Memory B cell (primary cell): ENCODE measurements around the gene RIC3.

Source experiments
- ATAC-seq: fragments of 150-1000 bp; cut with Tn5 transposase; 2 replicates; pipeline ENCODE4 v1.10.0; 2021; ENCODE audit warnings: low read depth, mild to moderate bottlenecking, moderate library complexity
- DNase-seq, 2 donors: peaks; one replicate each; pipeline ENCODE4 v3.0.0; 2022; ENCODE audit warnings: low spot score in 2 of 2
- H3K27ac Mint-ChIP-seq: one replicate; pipeline ENCODE4 v1.8.0; 2022; ENCODE audit warnings: mild to moderate bottlenecking, moderate library complexity, mixed read lengths
- H3K27me3 Mint-ChIP-seq: one replicate; pipeline ENCODE4 v1.8.0; 2022; ENCODE audit warnings: mixed read lengths
- H3K36me3 Mint-ChIP-seq: one replicate; pipeline ENCODE4 v1.8.0; 2022; ENCODE audit warnings: mild to moderate bottlenecking, mixed read lengths
- H3K4me1 Mint-ChIP-seq: one replicate; pipeline ENCODE4 v1.8.0; 2022; ENCODE audit warnings: mixed read lengths
- H3K4me3 Mint-ChIP-seq: one replicate; pipeline ENCODE4 v1.8.0; 2022; ENCODE audit warnings: mild to moderate bottlenecking, moderate library complexity, mixed read lengths
- H3K9me3 Mint-ChIP-seq: one replicate; pipeline ENCODE4 v1.8.0; 2022; ENCODE audit warnings: mixed read lengths

Gene RIC3

DNA sequence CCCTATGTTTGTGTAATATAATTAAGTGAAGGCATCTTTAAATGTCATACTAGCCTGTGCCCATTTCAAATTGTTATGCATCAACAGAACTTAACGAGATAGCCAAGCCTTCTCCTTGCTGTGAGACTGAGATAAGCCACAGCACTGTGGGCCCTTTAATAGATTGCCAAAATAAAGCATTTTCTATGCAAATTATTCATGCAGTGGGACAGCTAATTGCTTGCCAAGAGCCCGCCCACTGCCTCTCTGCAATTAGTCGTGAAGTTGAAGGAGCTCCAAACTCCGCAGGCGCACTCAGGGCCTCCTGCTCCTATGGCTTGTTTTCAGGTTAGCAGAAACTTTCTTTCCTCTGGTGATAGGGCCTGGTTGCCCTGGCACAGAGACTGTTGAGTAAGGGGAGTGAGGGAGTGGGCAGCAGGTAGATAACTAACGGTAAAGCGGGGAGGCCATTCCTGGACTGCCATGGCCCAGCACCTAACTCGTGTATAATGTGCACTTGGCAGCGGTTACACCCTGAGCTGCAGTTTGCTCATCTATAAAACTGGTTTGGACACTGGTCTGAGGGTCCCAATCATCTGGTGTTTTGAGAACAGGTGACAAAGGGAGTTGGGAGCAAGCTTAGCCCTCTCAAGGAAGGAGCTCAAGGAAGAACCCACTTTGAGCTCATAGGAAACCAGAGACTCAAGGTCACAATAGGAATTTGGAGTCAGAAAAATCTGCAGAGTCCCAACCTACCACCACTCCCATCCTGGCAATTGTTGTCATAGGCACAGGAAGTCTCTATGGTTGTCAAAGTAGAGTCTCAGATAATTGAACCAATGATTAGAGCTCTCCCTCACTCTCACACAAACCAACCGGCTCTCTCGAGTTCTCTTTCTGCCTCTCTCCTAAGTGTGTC is 33.9 kb upstream of the RIC3 start:
- DNase-seq: no peak
- Mint-ChIP-seq H3K9me3 (no peaks in the 10 kb centered on the region), H3K4me1 (peaks cover 32% of the 10 kb centered on the region), H3K4me3 (no peak overlapping the region), H3K36me3 (no peaks in the 10 kb centered on the region), H3K27ac (peak overlapping the region; percentile 82), H3K27me3 (no peaks in the 10 kb centered on the region)
- ATAC-seq: no peak

GRCh38 chr11:8201644-8202365 is 33.0 kb upstream of the RIC3 start:
- H3K36me3 Mint-ChIP-seq: no peaks in the 10 kb centered on the region
- no peaks in the 10 kb centered on the region for H3K27me3 Mint-ChIP-seq
- ATAC-seq (peak; percentile 97), DNase-seq (peak; percentile 45 to 63)
- peaks cover 29% of the 10 kb centered on the region for H3K4me1 Mint-ChIP-seq
- H3K9me3 Mint-ChIP-seq: no peaks in the 10 kb centered on the region
- H3K4me3 Mint-ChIP-seq: peak overlapping the region; percentile 24
- H3K27ac Mint-ChIP-seq: peak overlapping the region; percentile 82

- no peaks in the 10 kb centered on the region for H3K9me3 Mint-ChIP-seq
- peaks cover 23% of the 10 kb centered on the region for H3K4me1 Mint-ChIP-seq
- no peak for DNase-seq
- ATAC-seq: no peak
- H3K27me3 Mint-ChIP-seq: peaks cover 2% of the 10 kb centered on the region
- H3K36me3 Mint-ChIP-seq: no peaks in the 10 kb centered on the region
- no peak overlapping the region for H3K27ac Mint-ChIP-seq
- H3K4me3 Mint-ChIP-seq: no peak overlapping the region
Observed at GRCh38 chr11:8199676-8200075, 30.9 kb upstream of the RIC3 start.

DNA sequence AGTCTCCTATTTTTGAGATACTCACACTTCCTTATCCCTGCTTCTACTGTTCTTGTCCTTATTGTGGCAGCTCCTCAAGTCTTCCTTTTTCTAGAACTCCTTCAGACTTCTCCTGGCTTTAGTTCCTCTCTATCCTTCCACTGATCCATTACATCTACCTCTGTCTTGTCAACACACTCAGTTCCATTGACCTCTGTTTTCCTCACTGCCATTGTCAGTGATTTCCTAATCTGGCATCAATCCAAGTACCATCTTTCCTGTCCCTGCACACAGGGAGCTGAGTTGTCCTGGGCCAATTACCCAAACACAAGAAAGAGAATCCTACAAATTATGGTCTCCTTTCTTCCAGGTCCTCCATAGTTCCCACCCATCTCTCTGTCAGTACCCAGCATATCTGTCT is 27.9 kb upstream of the RIC3 start:
- Mint-ChIP-seq H3K4me1 (peaks cover 9% of the 10 kb centered on the region), H3K27ac (no peak overlapping the region), H3K4me3 (no peak overlapping the region), H3K27me3 (peaks cover 6% of the 10 kb centered on the region), H3K36me3 (no peaks in the 10 kb centered on the region), H3K9me3 (no peaks in the 10 kb centered on the region)
- DNase-seq (no peak), ATAC-seq (no peak)

- ATAC-seq (no peak), DNase-seq (no peak)
- H3K4me3 Mint-ChIP-seq: no peak overlapping the region
- no peak overlapping the region for H3K27ac Mint-ChIP-seq
- no peaks in the 10 kb centered on the region for H3K36me3 Mint-ChIP-seq
- H3K27me3 Mint-ChIP-seq: peaks cover 8% of the 10 kb centered on the region
- H3K9me3 Mint-ChIP-seq: no peaks in the 10 kb centered on the region
- H3K4me1 Mint-ChIP-seq: peaks cover 6% of the 10 kb centered on the region
Observed at GRCh38 chr11:8194956-8195355, 26.1 kb upstream of the RIC3 start.

GRCh38 chr11:8192896-8193209 is 24.0 kb upstream of the RIC3 start:
- DNase-seq: no peak
- Mint-ChIP-seq H3K4me3 (no peak overlapping the region), H3K36me3 (no peaks in the 10 kb centered on the region), H3K27ac (no peak overlapping the region), H3K4me1 (peaks cover 6% of the 10 kb centered on the region), H3K9me3 (no peaks in the 10 kb centered on the region), H3K27me3 (peaks cover 11% of the 10 kb centered on the region)
- peak; percentile 15 for ATAC-seq

- Mint-ChIP-seq H3K27me3 (peaks cover 11% of the 10 kb centered on the region), H3K36me3 (no peaks in the 10 kb centered on the region), H3K4me1 (peaks cover 3% of the 10 kb centered on the region), H3K27ac (no peak overlapping the region), H3K4me3 (no peak overlapping the region), H3K9me3 (no peaks in the 10 kb centered on the region)
- ATAC-seq: peak; percentile 64
- peak; percentile 41 to 63 for DNase-seq
Observed at GRCh38 chr11:8192016-8192895, 23.4 kb upstream of the RIC3 start.

GRCh38 chr11:8190431-8190830 is 21.6 kb upstream of the RIC3 start:
- ATAC-seq (no peak), DNase-seq (no peak)
- Mint-ChIP-seq H3K4me1 (peaks cover 3% of the 10 kb centered on the region), H3K9me3 (no peaks in the 10 kb centered on the region), H3K27me3 (peaks cover 16% of the 10 kb centered on the region), H3K4me3 (no peak overlapping the region), H3K36me3 (no peaks in the 10 kb centered on the region), H3K27ac (no peak overlapping the region)

DNA sequence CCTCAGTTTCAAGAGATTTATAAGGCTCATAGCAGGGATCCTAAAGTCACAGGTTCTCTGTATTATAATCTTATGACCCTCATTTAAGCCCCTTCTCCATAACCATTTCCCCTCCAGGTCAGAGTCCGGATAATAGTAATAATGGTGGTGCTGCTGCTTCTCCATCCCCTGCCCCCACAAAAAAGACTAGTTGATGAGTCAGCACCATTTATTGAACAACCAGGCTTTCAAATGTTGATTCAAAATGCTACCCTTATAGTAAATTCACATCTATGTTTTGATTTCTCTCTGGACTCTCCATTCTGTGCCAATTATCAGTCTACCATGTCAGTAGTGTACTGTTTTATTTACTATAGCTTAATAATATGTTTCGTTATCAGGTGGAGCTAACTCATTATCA is 17.6 kb upstream of the RIC3 start:
- Mint-ChIP-seq H3K4me3 (no peak overlapping the region), H3K27me3 (peaks cover 16% of the 10 kb centered on the region), H3K36me3 (no peaks in the 10 kb centered on the region), H3K27ac (no peak overlapping the region), H3K4me1 (no peaks in the 10 kb centered on the region), H3K9me3 (no peaks in the 10 kb centered on the region)
- no peak for DNase-seq
- ATAC-seq: no peak

- DNase-seq: no peak
- Mint-ChIP-seq H3K4me3 (no peak overlapping the region), H3K4me1 (no peaks in the 10 kb centered on the region), H3K27ac (no peak overlapping the region), H3K36me3 (no peaks in the 10 kb centered on the region), H3K9me3 (no peaks in the 10 kb centered on the region), H3K27me3 (peaks cover 15% of the 10 kb centered on the region)
- ATAC-seq: no peak
Observed at GRCh38 chr11:8183111-8183510, 14.3 kb upstream of the RIC3 start.

- Mint-ChIP-seq H3K27ac (no peak overlapping the region), H3K4me3 (no peak overlapping the region), H3K36me3 (no peaks in the 10 kb centered on the region), H3K27me3 (peaks cover 10% of the 10 kb centered on the region), H3K4me1 (no peaks in the 10 kb centered on the region), H3K9me3 (no peaks in the 10 kb centered on the region)
- ATAC-seq (no peak), DNase-seq (no peak)
Observed at GRCh38 chr11:8180469-8180868, 11.6 kb upstream of the RIC3 start.

DNA sequence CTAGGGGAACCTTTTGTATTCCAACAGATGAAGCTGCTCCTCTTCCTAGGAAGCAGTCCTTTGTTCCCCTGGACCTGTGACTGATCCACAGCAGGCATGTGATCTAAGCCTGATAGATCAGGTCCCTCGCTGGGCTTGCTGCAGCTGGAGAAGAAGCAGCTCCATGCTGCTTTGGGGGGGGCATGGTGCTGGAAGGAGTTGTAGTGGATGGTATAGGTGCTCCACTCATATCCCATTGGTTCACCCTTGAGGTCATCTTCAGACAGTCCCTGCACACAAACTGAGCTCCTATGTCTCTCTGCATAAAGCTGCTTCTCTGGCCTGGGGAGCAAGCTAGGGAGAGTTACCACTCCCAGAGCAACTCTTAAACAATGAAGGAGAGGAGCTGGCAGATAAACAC is 9.5 kb upstream of the RIC3 start:
- H3K27me3 Mint-ChIP-seq: peaks cover 7% of the 10 kb centered on the region
- ATAC-seq (no peak), DNase-seq (no peak)
- no peak overlapping the region for H3K27ac Mint-ChIP-seq
- no peaks in the 10 kb centered on the region for H3K36me3 Mint-ChIP-seq
- H3K9me3 Mint-ChIP-seq: no peaks in the 10 kb centered on the region
- no peak overlapping the region for H3K4me3 Mint-ChIP-seq
- no peaks in the 10 kb centered on the region for H3K4me1 Mint-ChIP-seq

DNA sequence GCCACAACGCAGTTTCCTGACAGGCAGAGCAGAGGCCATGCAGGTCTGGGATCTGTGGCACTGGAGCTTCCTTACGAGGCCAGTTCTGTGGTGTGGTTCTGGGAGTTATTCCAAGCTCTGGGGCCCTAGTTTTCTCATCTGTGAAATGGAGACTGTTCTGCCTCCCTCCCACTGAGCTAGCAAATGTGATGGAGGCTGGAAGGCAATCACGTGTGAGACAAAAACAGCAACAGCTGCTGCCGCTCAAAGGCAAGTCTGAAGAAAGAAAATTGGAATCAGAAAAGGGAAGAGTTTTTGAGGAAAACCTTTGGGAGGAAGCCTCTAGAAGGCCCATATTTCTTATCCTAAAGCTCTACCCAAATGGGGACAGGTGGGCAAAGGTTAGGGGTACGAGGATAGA is 8.3 kb upstream of the RIC3 start:
- no peak overlapping the region for H3K4me3 Mint-ChIP-seq
- no peaks in the 10 kb centered on the region for H3K36me3 Mint-ChIP-seq
- no peak for DNase-seq
- ATAC-seq: no peak
- H3K9me3 Mint-ChIP-seq: no peaks in the 10 kb centered on the region
- H3K4me1 Mint-ChIP-seq: no peaks in the 10 kb centered on the region
- peaks cover 11% of the 10 kb centered on the region for H3K27me3 Mint-ChIP-seq
- no peak overlapping the region for H3K27ac Mint-ChIP-seq

GRCh38 chr11:8167796-8168195 is 1.0 kb downstream of the RIC3 start:
- no peaks in the 10 kb centered on the region for H3K9me3 Mint-ChIP-seq
- peak overlapping the region; percentile 95 for H3K4me3 Mint-ChIP-seq
- DNase-seq (no peak), ATAC-seq (no peak)
- peaks cover 9% of the 10 kb centered on the region for H3K36me3 Mint-ChIP-seq
- H3K4me1 Mint-ChIP-seq: peaks cover 31% of the 10 kb centered on the region
- peaks cover 5% of the 10 kb centered on the region for H3K27me3 Mint-ChIP-seq
- H3K27ac Mint-ChIP-seq: no peak overlapping the region
